Gastroesophageal sphincter (tissue), 4 donors: Measurements from ENCODE around the gene KATNAL1. TPM values are rescaled to one million over a fixed set of nuclear protein-coding genes. Genes with fewer than 3 reads are reported as not detected.
"Not testable (repeated sequence)": the region's sequence is repeated elsewhere in the genome, so short reads cannot be mapped to it uniquely, and the experiment has no call there.

Experiments used
- ATAC-seq: fragments of 150-250 bp; one replicate; pipeline ENCODE4 v1.9.1; 2016; ENCODE audit warnings: mild to moderate bottlenecking, moderate library complexity
- H3K27ac ChIP-seq, 4 donors: fragments of 200-600 bp; sonication (generic) in 3 of 4; 1 replicate in 3 of 4; 2 replicates in 1 of 4; pipeline ENCODE4 v1.5.1; 2016 to 2019
- H3K27me3 ChIP-seq: fragments of 200-600 bp; sonication (generic); one replicate; pipeline ENCODE4 v1.5.1; 2019
- H3K36me3 ChIP-seq, 2 donors: fragments of 200-600 bp; sonication (generic); one replicate each; pipeline ENCODE4 v1.5.1; 2019; ENCODE audit warnings: control low read depth in 1 of 2
- H3K4me1 ChIP-seq, 3 donors: fragments of 200-600 bp; sonication (generic); 1 replicate in 2 of 3; 2 replicates in 1 of 3; pipeline ENCODE4 v1.5.1; 2016 to 2019; ENCODE audit warnings: control low read depth in 2 of 3
- H3K4me3 ChIP-seq, 2 donors: fragments of 200-600 bp; sonication (generic); one replicate each; pipeline ENCODE4 v1.5.1; 2019; ENCODE audit warnings: mild to moderate bottlenecking in 1 of 2, moderate library complexity in 1 of 2
- H3K9me3 ChIP-seq, 3 donors: fragments of 200-600 bp; sonication (generic); one replicate each; pipeline ENCODE4 v1.5.1; 2017 to 2019; ENCODE audit warnings: control low read depth in 2 of 3
- CTCF ChIP-seq, 4 experiments: fragments of 200-600 bp in 2 of 4; fragments of 450-650 bp in 2 of 4; sonication (generic) in 1 of 4; IDR thresholded peaks; one replicate each; pipeline ENCODE4 v1.5.1; 2017 to 2019; ENCODE audit warnings: antibody characterized with exemption in 4 of 4, mild to moderate bottlenecking in 2 of 4, moderate library complexity in 2 of 4
- EP300 ChIP-seq: sonication (generic); formaldehyde crosslinking; IDR thresholded peaks from one replicate; pipeline ENCODE4 v1.6.1; 2017; ENCODE audit warnings: antibody characterized with exemption, mild to moderate bottlenecking
- POLR2A ChIP-seq, 2 donors: fragments of 450-650 bp; IDR thresholded peaks; one replicate each; pipeline ENCODE4 v1.6.1; 2017; ENCODE audit warnings: antibody characterized with exemption in 2 of 2, mild to moderate bottlenecking in 2 of 2, moderate library complexity in 1 of 2
- POLR2AphosphoS5 ChIP-seq: sonication (generic); formaldehyde crosslinking; IDR thresholded peaks from one replicate; pipeline ENCODE4 v1.6.1; 2017; ENCODE audit warnings: antibody characterized with exemption
- WGBS, 2 donors: methylation state at CpG; one replicate each; pipeline ENCODE4 v1.1.5; 2018; ENCODE audit warnings: low coverage in 1 of 2; 5-methylcytosine and 5-hydroxymethylcytosine counted together
- total RNA-seq, 4 donors: library from RNA; depleted of rRNA; stranded (reverse); fragments of >200 nt; gene quantifications; one replicate each; pipeline ENCODE4 v1.1.0, GENCODE V29; 2016

The KATNAL1 gene
- total RNA-seq, 4 donors from 2014 or later: 29.5 to 55.0 (median 42.9) TPM

DNA sequence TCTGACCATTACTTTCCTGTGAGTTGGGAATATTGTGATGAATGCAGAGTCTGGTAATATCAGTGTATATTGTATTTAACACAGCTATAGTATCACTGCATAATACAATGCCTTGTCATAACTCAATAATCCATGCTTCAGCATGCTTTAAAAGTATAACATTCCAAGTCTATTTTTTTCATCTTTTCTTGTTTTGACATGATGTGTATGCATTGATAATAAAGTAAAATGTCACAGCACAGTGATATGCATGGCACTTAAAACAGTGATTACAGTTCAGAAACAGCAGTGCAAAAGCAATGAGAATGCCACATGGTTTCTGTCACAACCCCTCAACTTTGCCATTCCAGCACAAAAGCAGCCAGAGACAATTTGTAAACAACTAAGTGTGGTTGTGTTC lies 17.8 kb downstream of the KATNAL1 start:
- peaks cover 0 to 52% (median 8%) of the 10 kb centered on the region in 3 donors for H3K4me1 ChIP-seq
- H3K36me3 ChIP-seq: no peaks in the 10 kb centered on the region
- H3K4me3 ChIP-seq: no peak overlapping the region
- ATAC-seq: no peak
- no peak for TF ChIP-seq POLR2A (IDR thresholded peaks at IDR 0.05)
- no peaks in the 10 kb centered on the region for H3K27me3 ChIP-seq
- H3K9me3 ChIP-seq: no peaks in the 10 kb centered on the region
- H3K27ac ChIP-seq: no peak overlapping the region

DNA sequence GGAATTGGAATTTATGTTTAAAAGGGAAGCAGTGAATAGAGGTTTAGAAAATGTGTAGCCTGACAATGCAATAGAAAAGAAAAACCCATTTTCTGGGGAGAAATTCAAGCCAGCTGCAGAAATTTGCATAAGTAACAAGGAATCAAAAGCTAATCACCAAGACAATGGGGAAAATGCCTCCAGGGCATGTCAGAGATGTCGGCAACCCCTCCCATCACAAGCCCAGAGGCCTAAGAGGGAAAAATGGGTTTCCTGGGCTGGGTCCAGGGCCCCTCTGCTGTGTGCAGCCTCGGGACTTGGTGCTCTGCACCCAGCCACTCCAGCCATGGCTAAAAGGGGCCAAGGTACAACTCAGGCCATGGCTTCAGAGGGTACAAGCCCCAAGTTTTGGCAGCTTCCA lies 21.3 kb downstream of the KATNAL1 start:
- 85% methylated on average over 2 of the region's 2 CpGs; no CpG with 5 or more reads in 1 of the 2 donors for WGBS, 2 donors
- not testable (repeated sequence) for H3K9me3 ChIP-seq, H3K27ac ChIP-seq, H3K27me3 ChIP-seq, H3K4me3 ChIP-seq, ATAC-seq
- H3K36me3 ChIP-seq: peaks cover 0 to 15% of the 10 kb centered on the region in 2 donors
- H3K4me1 ChIP-seq: peaks cover 0 to 36% (median 8%) of the 10 kb centered on the region in 3 donors

- Histone ChIP-seq H3K27ac (no peak overlapping the region), H3K36me3 (peaks cover 0 to 18% of the 10 kb centered on the region in 2 donors), H3K4me1 (no peaks in the 10 kb centered on the region), H3K4me3 (no peak overlapping the region), H3K27me3 (no peaks in the 10 kb centered on the region), H3K9me3 (no peaks in the 10 kb centered on the region)
- WGBS, 2 donors: 83 to 86% methylated on average over 1 of the region's 1 CpG
- no peak for ATAC-seq
- TF ChIP-seq POLR2A (IDR thresholded peaks at IDR 0.05) (no peak), CTCF (IDR thresholded peaks at IDR 0.05) (no peak), POLR2AphosphoS5 (no peak)
Measured at GRCh38 chr13:30276178-30276577, 31.2 kb downstream of the KATNAL1 start.

DNA sequence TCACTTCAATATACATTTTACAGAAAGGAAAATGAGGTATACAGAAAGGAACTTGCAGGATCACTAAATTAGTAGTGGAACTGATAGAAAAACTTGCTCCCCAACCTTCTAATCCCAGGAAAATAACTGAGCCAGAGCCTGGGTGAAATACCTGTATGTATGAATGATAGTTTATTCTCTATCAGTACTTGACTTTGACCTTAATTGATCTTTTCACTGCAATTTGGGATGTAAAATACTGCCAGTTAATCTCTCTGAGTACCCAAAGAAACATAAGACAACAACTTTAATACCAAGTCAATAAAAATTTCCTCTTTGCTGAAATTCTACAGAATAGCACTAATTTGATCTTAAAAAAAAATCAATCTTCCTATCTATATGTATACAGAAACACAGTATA lies 33.3 kb downstream of the KATNAL1 start:
- Histone ChIP-seq H3K27ac (no peak overlapping the region), H3K4me1 (no peaks in the 10 kb centered on the region), H3K4me3 (no peak overlapping the region), H3K36me3 (peaks cover 0 to 11% of the 10 kb centered on the region in 2 donors), H3K27me3 (no peaks in the 10 kb centered on the region), H3K9me3 (no peaks in the 10 kb centered on the region)
- no peak for ATAC-seq
- TF ChIP-seq EP300 (no peak), POLR2AphosphoS5 (no peak), CTCF (IDR thresholded peaks at IDR 0.05) (no peak), POLR2A (IDR thresholded peaks at IDR 0.05) (no peak)

DNA sequence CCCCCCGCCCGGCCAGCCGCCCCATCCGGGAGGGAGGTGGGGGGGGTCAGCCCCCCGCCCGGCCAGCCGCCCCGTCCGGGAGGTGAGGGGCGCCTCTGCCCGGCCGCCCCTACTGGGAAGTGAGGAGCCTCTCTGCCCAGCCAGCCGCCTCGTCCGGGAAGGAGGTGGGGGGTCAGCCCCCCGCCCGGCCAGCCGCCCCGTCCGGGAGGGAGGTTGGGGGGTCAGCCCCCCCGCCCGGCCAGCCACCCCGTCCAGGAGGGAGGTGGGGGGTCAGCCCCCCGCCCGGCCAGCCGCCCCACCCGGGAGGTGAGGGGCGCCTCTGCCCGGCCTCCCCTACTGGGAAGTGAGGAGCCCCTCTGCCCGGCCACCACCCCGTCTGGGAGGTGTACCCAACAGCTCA lies 37.3 kb downstream of the KATNAL1 start:
- no CpG with 5 or more reads among the region's 31 CpGs for WGBS, 2 donors
- H3K9me3 ChIP-seq, H3K27me3 ChIP-seq, H3K4me3 ChIP-seq, H3K4me1 ChIP-seq, ATAC-seq, H3K36me3 ChIP-seq, H3K27ac ChIP-seq: not testable (repeated sequence)

DNA sequence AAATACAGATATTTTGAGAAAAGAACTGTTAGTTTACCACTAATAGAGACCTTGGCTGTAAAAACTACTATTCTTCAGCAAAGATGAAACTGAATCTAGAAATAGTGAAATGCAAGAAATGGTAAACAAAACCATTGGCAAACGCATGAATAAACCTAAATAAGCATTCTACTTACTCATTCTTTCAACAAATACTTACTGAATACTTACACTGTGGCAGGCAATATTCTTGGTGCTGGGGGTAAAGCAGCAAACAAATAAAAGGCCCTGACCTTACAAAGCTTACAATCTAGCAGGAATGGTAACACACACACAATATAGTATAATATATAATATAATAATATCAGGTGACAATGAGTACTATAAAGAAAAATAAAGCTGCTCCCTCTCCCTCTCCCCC lies 38.7 kb downstream of the KATNAL1 start:
- no peaks in the 10 kb centered on the region for H3K9me3 ChIP-seq
- H3K27me3 ChIP-seq: no peaks in the 10 kb centered on the region
- no peak overlapping the region for H3K4me3 ChIP-seq
- H3K36me3 ChIP-seq: peaks cover 0 to 7% of the 10 kb centered on the region in 2 donors
- 47 to 71% methylated on average over 1 of the region's 1 CpG for WGBS, 2 donors
- TF ChIP-seq EP300 (no peak), CTCF (IDR thresholded peaks at IDR 0.05) (no peak), POLR2AphosphoS5 (no peak), POLR2A (IDR thresholded peaks at IDR 0.05) (no peak)
- H3K27ac ChIP-seq: no peak overlapping the region
- ATAC-seq: no peak
- H3K4me1 ChIP-seq: no peaks in the 10 kb centered on the region

GRCh38 chr13:30266756-30267155 lies 40.6 kb downstream of the KATNAL1 start:
- WGBS, 2 donors: 83 to 85% methylated on average over 1 to 2 of the region's 2 CpGs
- H3K36me3 ChIP-seq: peaks cover 0 to 7% of the 10 kb centered on the region in 2 donors
- no peak for TF ChIP-seq EP300
- TF ChIP-seq POLR2AphosphoS5: no peak
- TF ChIP-seq CTCF (IDR thresholded peaks at IDR 0.05): no peak
- TF ChIP-seq POLR2A (IDR thresholded peaks at IDR 0.05): no peak
- no peak for ATAC-seq
- H3K9me3 ChIP-seq: no peaks in the 10 kb centered on the region
- no peaks in the 10 kb centered on the region for H3K27me3 ChIP-seq
- H3K4me1 ChIP-seq: no peaks in the 10 kb centered on the region
- H3K4me3 ChIP-seq: no peak overlapping the region
- no peak overlapping the region for H3K27ac ChIP-seq

DNA sequence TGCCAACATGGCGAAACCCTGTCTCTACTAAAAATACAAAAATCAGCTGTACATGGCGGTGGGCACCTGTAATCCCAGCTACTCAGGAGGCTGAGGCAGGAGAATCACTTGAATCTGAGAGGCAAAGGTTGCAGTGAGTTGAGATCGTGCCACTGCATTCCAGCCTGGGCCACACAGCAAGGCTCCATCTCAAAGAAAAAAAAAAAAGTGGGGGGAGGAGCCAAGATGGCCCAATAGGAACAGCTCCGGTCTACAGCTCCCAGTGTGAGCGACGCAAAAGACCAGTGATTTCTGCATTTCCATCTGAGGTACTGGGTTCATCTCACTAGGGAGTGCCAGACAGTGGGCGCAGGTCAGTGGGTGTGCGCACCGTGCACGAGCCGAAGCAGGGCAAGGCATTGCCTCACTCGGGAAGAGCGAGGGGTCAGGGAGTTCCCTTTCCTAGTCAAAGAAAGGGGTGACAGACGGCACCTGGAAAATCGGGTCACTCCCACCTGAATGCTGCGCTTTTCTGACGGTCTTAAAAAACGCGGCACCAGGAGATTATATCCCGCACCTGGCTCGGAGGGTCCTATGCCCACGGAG lies 48.1 kb downstream of the KATNAL1 start:
- not testable (repeated sequence) for H3K27me3 ChIP-seq, H3K27ac ChIP-seq, H3K36me3 ChIP-seq, H3K9me3 ChIP-seq, ATAC-seq, H3K4me3 ChIP-seq
- 93 to 96% methylated on average over 3 to 13 of the region's 22 CpGs for WGBS, 2 donors
- peaks cover 0 to 20% (median 2%) of the 10 kb centered on the region in 3 donors for H3K4me1 ChIP-seq
